Spleen (tissue), 7 donors: ENCODE measurements around the gene TSHZ2.

ENCODE experiments used
- POLR2AphosphoS5 ChIP-seq, 3 donors: sonication (generic); formaldehyde crosslinking; IDR thresholded peaks; one replicate each; pipeline ENCODE4 v1.5.1; 2017; ENCODE audit warnings: antibody characterized with exemption in 3 of 3
- TF ChIP-seq, protein P1 (sequence below), 11 experiments: fragments of 200-600 bp in 7 of 11; fragments of 450-650 bp in 4 of 11; sonication (generic) in 4 of 11; IDR thresholded peaks in 8 of 11; conservative IDR thresholded peaks in 3 of 11; 1 replicate in 7 of 11; 2 replicates in 4 of 11; pipeline versions ENCODE4 v1.4.0 to v1.8.0; 2016 to 2021; ENCODE audit warnings: antibody characterized with exemption in 11 of 11, inconsistent platforms in 4 of 11, mild to moderate bottlenecking in 1 of 11
- donor health status: DM: no; HTN: no; CAD: no; lungs with moderate emphysema.
- donor health status: DM: no; HTN: no; CAD: no.
- donor health status: DM: no; HTN: no; CAD: no.

DNA sequence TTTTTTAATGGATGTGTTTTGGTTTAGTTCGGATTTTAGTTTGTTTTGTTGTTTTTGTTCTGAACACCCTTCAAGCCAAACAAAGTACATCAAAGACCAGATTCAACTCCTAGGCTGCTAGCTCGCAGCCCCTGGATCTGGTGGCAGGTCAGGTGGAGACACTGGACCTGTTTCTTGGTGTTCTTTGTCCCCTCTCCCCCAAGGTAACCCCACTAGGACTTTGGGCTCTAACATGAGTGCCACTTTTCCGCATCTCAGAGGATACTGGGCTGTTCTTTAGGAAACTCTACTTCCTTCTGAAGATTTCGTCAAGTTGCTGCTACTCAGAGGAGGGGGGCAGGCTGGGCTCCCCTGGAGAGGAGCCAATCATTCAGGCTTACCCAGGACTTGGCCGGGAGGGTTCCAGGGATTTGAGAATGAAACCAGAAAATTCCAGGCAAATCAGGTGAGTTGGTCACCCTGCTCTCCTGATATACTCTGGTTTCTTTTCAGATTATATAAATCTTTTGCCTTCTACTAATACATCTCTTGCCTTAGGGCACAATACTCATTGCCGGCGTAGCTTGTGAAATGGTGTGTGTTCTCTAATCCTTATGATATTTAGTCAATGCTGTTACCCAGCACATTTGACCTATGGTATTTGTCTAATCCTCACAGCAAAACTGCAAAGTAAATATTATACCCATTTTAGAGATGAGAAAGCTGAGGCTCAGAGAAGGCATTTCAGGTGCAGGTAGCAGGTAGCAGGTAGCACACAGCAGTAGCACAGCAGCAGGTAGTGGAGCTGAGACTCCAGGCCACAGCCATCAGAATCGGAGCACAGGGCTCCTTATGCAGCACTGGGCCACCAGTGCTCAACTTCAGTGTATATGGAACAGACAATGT lies 291.6 kb downstream of the TSHZ2 start:
- TF ChIP-seq, protein P1, sequence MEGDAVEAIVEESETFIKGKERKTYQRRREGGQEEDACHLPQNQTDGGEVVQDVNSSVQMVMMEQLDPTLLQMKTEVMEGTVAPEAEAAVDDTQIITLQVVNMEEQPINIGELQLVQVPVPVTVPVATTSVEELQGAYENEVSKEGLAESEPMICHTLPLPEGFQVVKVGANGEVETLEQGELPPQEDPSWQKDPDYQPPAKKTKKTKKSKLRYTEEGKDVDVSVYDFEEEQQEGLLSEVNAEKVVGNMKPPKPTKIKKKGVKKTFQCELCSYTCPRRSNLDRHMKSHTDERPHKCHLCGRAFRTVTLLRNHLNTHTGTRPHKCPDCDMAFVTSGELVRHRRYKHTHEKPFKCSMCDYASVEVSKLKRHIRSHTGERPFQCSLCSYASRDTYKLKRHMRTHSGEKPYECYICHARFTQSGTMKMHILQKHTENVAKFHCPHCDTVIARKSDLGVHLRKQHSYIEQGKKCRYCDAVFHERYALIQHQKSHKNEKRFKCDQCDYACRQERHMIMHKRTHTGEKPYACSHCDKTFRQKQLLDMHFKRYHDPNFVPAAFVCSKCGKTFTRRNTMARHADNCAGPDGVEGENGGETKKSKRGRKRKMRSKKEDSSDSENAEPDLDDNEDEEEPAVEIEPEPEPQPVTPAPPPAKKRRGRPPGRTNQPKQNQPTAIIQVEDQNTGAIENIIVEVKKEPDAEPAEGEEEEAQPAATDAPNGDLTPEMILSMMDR (IDR thresholded peaks at IDR 0.05 in 8 of 11, conservative IDR thresholded peaks at IDR 0.05 in 3 of 11): no peak
- TF ChIP-seq POLR2AphosphoS5 (IDR thresholded peaks at IDR 0.05): no peak
